Measurements from ENCODE around the gene ARMC7.

Gene ARMC7

GRCh38 chr17:75088465-75089417, 21.0 kb upstream of the ARMC7 start:
- peak overlapping the region; percentile 84 for H2AFZ ChIP-seq (ENCODE audit: insufficient read depth, low read length, poor library complexity)
- peak overlapping the region; percentile 96 for H2AK5ac ChIP-seq (ENCODE audit: low read length)
- H3K4me3 ChIP-seq (ENCODE audit: low read depth, low read length) = peak overlapping the region; percentile 78

GRCh38 chr17:75090871-75091854, 18.6 kb upstream of the ARMC7 start:
- peaks cover 55 to 61% of the 10 kb centered on the region in 2 experiments for H3K4me1 ChIP-seq (ENCODE audit: control insufficient read depth in 1 of 2, insufficient read depth in 2 of 2, low read length in 2 of 2)
- no peak overlapping the region for H3K4me3 ChIP-seq (ENCODE audit: low read depth, low read length)
- no peak overlapping the region for H3K4me2 ChIP-seq (ENCODE audit: low read length)
- peaks cover 0 to 3% of the 10 kb centered on the region in 2 experiments for H3K36me3 ChIP-seq (ENCODE audit: control insufficient read depth in 1 of 2, insufficient read depth in 2 of 2, low read length in 2 of 2)
- H2BK5ac ChIP-seq (ENCODE audit: low read depth, low read length, poor library complexity) = no peak overlapping the region
- no peaks in the 10 kb centered on the region for H3K27me3 ChIP-seq (ENCODE audit: insufficient read depth, low read length)
- peaks cover 3% of the 10 kb centered on the region for H3K9me3 ChIP-seq (ENCODE audit: insufficient read depth, low read depth, low read length)
- no CpG with 5 or more reads among the region's 19 CpGs for WGBS (ENCODE audit: extremely low coverage, insufficient coverage, insufficient read length)
- H3K79me2 ChIP-seq (ENCODE audit: control insufficient read depth, insufficient read depth, low read length, poor library complexity) = peaks cover 21% of the 10 kb centered on the region
- no peak overlapping the region for H3K4ac ChIP-seq (ENCODE audit: low read depth, low read length)
- no peak for DNase-seq
- H3K23ac ChIP-seq (ENCODE audit: low read length) = no peak overlapping the region
- H4K12ac ChIP-seq (ENCODE audit: low read depth, low read length) = no peak overlapping the region
- H2AFZ ChIP-seq (ENCODE audit: insufficient read depth, low read length, poor library complexity) = no peak overlapping the region
- H3K79me1 ChIP-seq (ENCODE audit: low read length) = peaks cover 33% of the 10 kb centered on the region
- H4K8ac ChIP-seq (ENCODE audit: low read depth, low read length) = peak overlapping the region; percentile 2
- peak overlapping the region; percentile 14 for H2BK120ac ChIP-seq (ENCODE audit: insufficient read depth, low read length, poor library complexity)
- no peak overlapping the region for H3K14ac ChIP-seq (ENCODE audit: low read length)
- peak overlapping the region; percentile 73 for H4K91ac ChIP-seq (ENCODE audit: low read depth, low read length)
- H2BK12ac ChIP-seq (ENCODE audit: low read length) = no peak overlapping the region
- H3K9ac ChIP-seq (ENCODE audit: low read length) = no peak overlapping the region
- peak overlapping the region; percentile 36 for H2AK5ac ChIP-seq (ENCODE audit: low read length)
- no peak overlapping the region for H3K27ac ChIP-seq (ENCODE audit: low read depth, low read length)
- H3K18ac ChIP-seq (ENCODE audit: low read length) = no peak overlapping the region

More at GRCh38 chr17:75088465-75089417, 21.0 kb upstream of the ARMC7 start:
- peak overlapping the region; percentile 99 for H2BK5ac ChIP-seq (ENCODE audit: low read depth, low read length, poor library complexity)
- peak overlapping the region; percentile 100 for H3K27ac ChIP-seq (ENCODE audit: low read depth, low read length)
- peak overlapping the region; percentile 66 for H3K4me2 ChIP-seq (ENCODE audit: low read length)
- peak overlapping the region; percentile 99 for H4K12ac ChIP-seq (ENCODE audit: low read depth, low read length)
- no peaks in the 10 kb centered on the region for H3K27me3 ChIP-seq (ENCODE audit: insufficient read depth, low read length)
- no peaks in the 10 kb centered on the region for H3K36me3 ChIP-seq (ENCODE audit: control insufficient read depth in 1 of 2, insufficient read depth in 2 of 2, low read length in 2 of 2)
- H3K23ac ChIP-seq (ENCODE audit: low read length) = no peak overlapping the region
- peak overlapping the region; percentile 99 for H4K8ac ChIP-seq (ENCODE audit: low read depth, low read length)
- peak overlapping the region; percentile 100 for H4K91ac ChIP-seq (ENCODE audit: low read depth, low read length)
- peak overlapping the region; percentile 99 for H3K14ac ChIP-seq (ENCODE audit: low read length)
- no CpG with 5 or more reads among the region's 11 CpGs for WGBS (ENCODE audit: extremely low coverage, insufficient coverage, insufficient read length)
- H3K79me2 ChIP-seq (ENCODE audit: control insufficient read depth, insufficient read depth, low read length, poor library complexity) = peaks cover 21% of the 10 kb centered on the region
- peak overlapping the region; percentile 97 for H3K4ac ChIP-seq (ENCODE audit: low read depth, low read length)
- peaks cover 30% of the 10 kb centered on the region for H3K79me1 ChIP-seq (ENCODE audit: low read length)
- H3K9me3 ChIP-seq (ENCODE audit: insufficient read depth, low read depth, low read length) = peaks cover 3% of the 10 kb centered on the region
- H3K18ac ChIP-seq (ENCODE audit: low read length) = peak overlapping the region; percentile 98
- peak overlapping the region; percentile 93 for H3K9ac ChIP-seq (ENCODE audit: low read length)
- H2BK120ac ChIP-seq (ENCODE audit: insufficient read depth, low read length, poor library complexity) = peak overlapping the region; percentile 98
- peaks cover 53 to 60% of the 10 kb centered on the region in 2 experiments for H3K4me1 ChIP-seq (ENCODE audit: control insufficient read depth in 1 of 2, insufficient read depth in 2 of 2, low read length in 2 of 2)
- DNase-seq = peak; percentile 55 to 65
- peak overlapping the region; percentile 91 for H2BK12ac ChIP-seq (ENCODE audit: low read length)

- Histone ChIP-seq H3K36me3 (ENCODE audit: control insufficient read depth in 1 of 2, insufficient read depth in 2 of 2, low read length in 2 of 2) (peaks cover 0 to 3% of the 10 kb centered on the region in 2 experiments), H2BK12ac (ENCODE audit: low read length) (no peak overlapping the region), H4K91ac (ENCODE audit: low read depth, low read length) (peak overlapping the region; percentile 31), H4K8ac (ENCODE audit: low read depth, low read length) (no peak overlapping the region), H2AK5ac (ENCODE audit: low read length) (no peak overlapping the region), H3K27me3 (ENCODE audit: insufficient read depth, low read length) (no peaks in the 10 kb centered on the region), H4K12ac (ENCODE audit: low read depth, low read length) (no peak overlapping the region), H3K4ac (ENCODE audit: low read depth, low read length) (no peak overlapping the region), H3K9me3 (ENCODE audit: insufficient read depth, low read depth, low read length) (peaks cover 3% of the 10 kb centered on the region), H3K4me2 (ENCODE audit: low read length) (no peak overlapping the region), H2AFZ (ENCODE audit: insufficient read depth, low read length, poor library complexity) (no peak overlapping the region), H3K79me2 (ENCODE audit: control insufficient read depth, insufficient read depth, low read length, poor library complexity) (peaks cover 21% of the 10 kb centered on the region), H3K23ac (ENCODE audit: low read length) (no peak overlapping the region), H3K27ac (ENCODE audit: low read depth, low read length) (no peak overlapping the region), H3K9ac (ENCODE audit: low read length) (no peak overlapping the region), H3K4me1 (ENCODE audit: control insufficient read depth in 1 of 2, insufficient read depth in 2 of 2, low read length in 2 of 2) (peaks cover 52 to 58% of the 10 kb centered on the region in 2 experiments), H3K4me3 (ENCODE audit: low read depth, low read length) (no peak overlapping the region), H3K18ac (ENCODE audit: low read length) (no peak overlapping the region), H3K14ac (ENCODE audit: low read length) (no peak overlapping the region), H2BK5ac (ENCODE audit: low read depth, low read length, poor library complexity) (no peak overlapping the region), H2BK120ac (ENCODE audit: insufficient read depth, low read length, poor library complexity) (no peak overlapping the region), H3K79me1 (ENCODE audit: low read length) (peaks cover 36% of the 10 kb centered on the region)
- no CpG with 5 or more reads among the region's 10 CpGs for WGBS (ENCODE audit: extremely low coverage, insufficient coverage, insufficient read length)
- DNase-seq = no peak
Measured at GRCh38 chr17:75091855-75092327, 17.9 kb upstream of the ARMC7 start.

Measured in trophoblast cell (in vitro differentiated cells and primary cell).